ENCODE data around the gene FRG2.
"Not testable (repeated sequence)": the region's sequence is repeated elsewhere in the genome, so short reads cannot be mapped to it uniquely, and the experiment has no call there.

The FRG2 gene

GRCh38 chr4:190027156-190027555 lies at the start of gene FRG2:
Gene FRG2 (minus strand): TSS chr4:190027256. CDS start chr4:190027204, 52 bp downstream.
- not testable (repeated sequence) for DNase-seq (ENCODE audit: low read depth in 2 of 2)

DNA sequence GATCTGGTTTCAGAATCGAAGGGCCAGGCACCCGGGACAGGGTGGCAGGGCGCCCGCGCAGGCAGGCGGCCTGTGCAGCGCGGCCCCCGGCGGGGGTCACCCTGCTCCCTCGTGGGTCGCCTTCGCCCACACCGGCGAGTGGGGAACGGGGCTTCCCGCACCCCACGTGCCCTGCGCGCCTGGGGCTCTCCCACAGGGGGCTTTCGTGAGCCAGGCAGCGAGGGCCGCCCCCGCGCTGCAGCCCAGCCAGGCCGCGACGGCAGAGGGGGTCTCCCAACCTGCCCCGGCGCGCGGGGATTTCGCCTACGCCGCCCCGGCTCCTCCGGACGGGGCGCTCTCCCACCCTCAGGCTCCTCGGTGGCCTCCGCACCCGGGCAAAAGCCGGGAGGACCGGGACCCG lies 41.3 kb upstream of the FRG2 start:
- not testable (repeated sequence) for DNase-seq (ENCODE audit: low read depth in 2 of 2)

- DNase-seq (ENCODE audit: low read depth in 2 of 2): not testable (repeated sequence)
These were observed 37.7 kb upstream of the FRG2 start for GRCh38 chr4:190064805-190065204.

- DNase-seq (ENCODE audit: low read depth in 2 of 2): not testable (repeated sequence)
These were observed 37.3 kb upstream of the FRG2 start, which contains the start of gene DBET for GRCh38 chr4:190064342-190064741. Gene DBET (plus strand): TSS chr4:190064502.

GRCh38 chr4:190058997-190059396 lies 31.9 kb upstream of the FRG2 start:
- not testable (repeated sequence) for DNase-seq (ENCODE audit: low read depth in 2 of 2)

- not testable (repeated sequence) for DNase-seq (ENCODE audit: low read depth in 2 of 2)
These were observed 22.6 kb upstream of the FRG2 start for GRCh38 chr4:190049378-190050239.

- not testable (repeated sequence) for DNase-seq (ENCODE audit: low read depth in 2 of 2)
These were observed 20.6 kb upstream of the FRG2 start for GRCh38 chr4:190047627-190048026.

DNA sequence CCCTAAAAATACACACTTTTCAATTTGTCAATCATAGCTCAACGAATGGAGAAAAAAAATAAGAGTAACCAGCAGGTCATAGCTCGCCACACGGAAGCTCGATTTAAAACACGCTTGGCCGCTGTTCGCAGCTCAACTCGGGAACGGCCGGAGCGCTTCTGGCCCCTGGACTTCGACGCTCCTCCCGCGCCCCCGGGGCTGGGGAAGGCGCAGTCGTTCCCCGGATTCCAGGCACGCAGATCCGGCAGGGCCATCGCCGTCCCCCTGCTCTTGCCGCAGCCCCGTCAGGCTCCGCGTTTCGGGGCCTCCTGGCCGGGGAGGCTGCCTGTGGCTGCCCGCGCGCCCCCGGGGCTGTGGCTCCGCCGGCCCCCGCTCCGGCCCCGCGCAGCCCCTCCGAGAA lies 13.8 kb upstream of the FRG2 start:
- DNase-seq (ENCODE audit: low read depth in 2 of 2): not testable (repeated sequence)

- not testable (repeated sequence) for DNase-seq (ENCODE audit: low read depth in 2 of 2)
These were observed 10.8 kb upstream of the FRG2 start for GRCh38 chr4:190037704-190038388.

- not testable (repeated sequence) for DNase-seq (ENCODE audit: low read depth in 2 of 2)
These were observed 4.2 kb upstream of the FRG2 start for GRCh38 chr4:190031264-190031663.

- DNase-seq (ENCODE audit: low read depth in 2 of 2): not testable (repeated sequence)
These were observed 4.3 kb downstream of the FRG2 start for GRCh38 chr4:190022614-190023281.

- DNase-seq (ENCODE audit: low read depth in 2 of 2): not testable (repeated sequence)
These were observed 5.1 kb downstream of the FRG2 start for GRCh38 chr4:190021973-190022372.

- no peak for DNase-seq (ENCODE audit: low read depth in 2 of 2)
These were observed 6.0 kb downstream of the FRG2 start for GRCh38 chr4:190020790-190021717.

- DNase-seq (ENCODE audit: low read depth in 2 of 2): not testable (repeated sequence)
These were observed 7.1 kb downstream of the FRG2 start for GRCh38 chr4:190019859-190020463.

DNA sequence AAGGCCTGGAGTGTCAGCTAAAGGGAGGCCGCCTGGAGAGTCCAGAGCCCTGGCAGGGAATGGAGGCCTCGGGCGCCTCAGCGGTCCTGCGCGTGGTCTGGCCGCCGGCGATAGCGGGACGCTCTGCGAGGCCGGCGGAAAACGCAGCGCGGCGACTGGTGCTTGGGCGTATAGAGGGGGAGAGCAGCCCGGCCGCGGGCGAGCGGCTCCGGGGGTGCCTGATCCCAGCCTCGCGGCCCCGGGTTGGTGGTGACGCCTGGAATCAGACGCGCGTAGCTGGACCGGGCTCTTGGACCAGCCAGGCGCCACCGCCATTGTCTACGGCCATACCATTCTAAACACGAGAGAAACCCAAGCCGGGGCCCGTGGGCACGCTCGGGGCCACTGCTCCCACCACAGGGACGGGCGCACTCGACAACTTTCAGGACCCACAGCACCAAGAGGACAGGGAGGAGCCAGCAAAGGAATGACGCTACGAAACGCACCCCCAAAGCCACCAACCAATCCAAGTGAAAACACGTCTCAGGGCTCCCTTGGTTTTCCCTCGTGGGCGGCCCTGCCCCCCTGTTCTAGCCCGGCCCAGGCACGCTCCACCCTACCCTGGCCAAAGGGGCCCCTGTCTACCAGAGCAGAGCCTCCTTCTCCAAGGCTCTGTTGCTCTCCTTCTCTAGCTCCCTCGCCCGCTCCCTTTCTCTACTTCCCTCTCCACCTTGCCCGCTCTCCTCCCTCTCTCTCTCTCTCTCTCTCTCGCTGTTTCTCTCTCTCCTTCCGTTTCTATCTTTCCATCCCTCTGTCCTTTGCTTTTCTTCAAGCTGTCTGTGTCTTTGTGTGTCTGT lies 7.8 kb downstream of the FRG2 start:
- no peak for DNase-seq (ENCODE audit: low read depth in 2 of 2)

DNA sequence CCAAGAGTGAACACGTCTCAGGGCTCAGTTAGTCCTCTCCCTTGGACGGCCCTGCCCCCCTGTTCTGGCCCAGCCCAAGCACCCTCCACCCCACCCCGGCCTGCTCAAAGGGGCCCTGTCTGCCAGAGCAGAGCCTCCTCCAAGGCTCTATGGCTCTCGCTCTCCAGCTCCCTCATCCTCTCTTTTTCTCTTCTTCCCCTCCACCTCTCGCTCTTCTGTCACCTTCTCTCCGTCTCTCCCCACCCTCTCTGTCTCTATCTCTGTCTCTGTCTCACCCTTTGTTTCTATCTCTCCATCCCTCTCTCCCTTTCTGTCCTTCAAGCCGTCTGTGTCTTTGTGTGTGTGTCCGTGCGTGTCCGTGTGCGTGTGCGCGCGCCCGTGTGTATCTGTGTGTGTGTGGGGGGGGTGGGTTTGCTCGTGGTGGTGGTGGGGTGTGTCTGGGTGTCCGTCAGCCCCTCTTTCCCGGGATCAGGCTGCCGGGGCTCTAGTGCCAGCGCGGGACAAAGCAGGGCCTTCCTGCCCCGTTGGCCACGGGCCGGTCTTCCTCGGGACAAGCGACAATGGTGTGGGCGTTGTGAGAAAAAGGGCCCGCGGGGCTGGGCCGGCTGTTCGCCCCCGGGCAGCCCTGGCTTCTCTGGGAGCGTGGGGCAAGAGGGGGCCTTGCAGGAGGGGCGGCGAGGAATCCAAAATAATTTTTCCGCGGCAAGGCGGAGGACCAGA lies 8.7 kb downstream of the FRG2 start:
- DNase-seq (ENCODE audit: low read depth in 2 of 2): no peak

GRCh38 chr4:190017357-190018200 lies 9.5 kb downstream of the FRG2 start:
- no peak for DNase-seq (ENCODE audit: low read depth in 2 of 2)
